ENCODE data around the gene CYP3A7.
"Not testable (repeated sequence)": the region's sequence is repeated elsewhere in the genome, so short reads cannot be mapped to it uniquely, and the experiment has no call there.

CYP3A7 gene

DNA sequence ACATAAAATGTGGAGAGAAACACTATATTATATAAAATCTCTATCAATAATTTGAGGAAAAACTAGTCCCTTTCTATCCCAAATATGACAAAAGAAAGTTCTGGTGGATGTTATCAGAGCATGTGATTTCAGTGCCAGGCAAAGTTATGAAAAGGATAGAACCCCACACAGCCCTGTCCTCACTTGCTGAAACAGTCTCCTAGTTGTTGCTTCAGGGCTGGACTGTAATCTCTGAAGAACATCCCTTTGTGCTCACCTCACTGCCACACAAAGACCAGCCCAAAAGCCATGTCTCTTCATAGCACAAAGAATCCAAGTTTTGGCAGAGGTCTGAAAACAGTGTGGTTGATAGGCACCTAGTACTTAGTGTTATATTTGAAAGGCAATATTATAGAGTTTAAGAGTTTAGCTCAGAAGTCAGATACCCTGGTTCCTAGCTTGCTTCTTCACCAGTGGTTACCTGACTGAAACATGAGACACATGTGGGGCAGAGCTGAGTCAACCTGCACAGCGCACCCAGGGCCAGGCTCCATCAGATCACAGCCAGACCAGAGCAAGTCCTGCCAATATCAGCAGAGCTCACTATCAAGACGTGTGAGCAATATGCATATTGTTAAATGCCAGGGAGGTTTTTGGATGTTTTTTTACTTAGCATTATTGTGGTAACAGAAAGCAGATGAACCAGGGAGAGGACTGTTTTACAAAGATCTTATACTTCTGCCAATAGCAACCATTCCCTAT, 25.0 kb downstream of the CYP3A7 start:
- CTCF ChIA-PET, result no interaction called here
- POLR2A ChIA-PET, result no interaction called here
- no peak for DNase-seq (ENCODE audit: extremely low spot score)
- TF ChIP-seq FOXA1 (IDR thresholded peaks at IDR 0.05), result no peak
- TF ChIP-seq, protein P1, sequence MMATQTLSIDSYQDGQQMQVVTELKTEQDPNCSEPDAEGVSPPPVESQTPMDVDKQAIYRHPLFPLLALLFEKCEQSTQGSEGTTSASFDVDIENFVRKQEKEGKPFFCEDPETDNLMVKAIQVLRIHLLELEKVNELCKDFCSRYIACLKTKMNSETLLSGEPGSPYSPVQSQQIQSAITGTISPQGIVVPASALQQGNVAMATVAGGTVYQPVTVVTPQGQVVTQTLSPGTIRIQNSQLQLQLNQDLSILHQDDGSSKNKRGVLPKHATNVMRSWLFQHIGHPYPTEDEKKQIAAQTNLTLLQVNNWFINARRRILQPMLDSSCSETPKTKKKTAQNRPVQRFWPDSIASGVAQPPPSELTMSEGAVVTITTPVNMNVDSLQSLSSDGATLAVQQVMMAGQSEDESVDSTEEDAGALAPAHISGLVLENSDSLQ (IDR thresholded peaks at IDR 0.05), result no peak

DNA sequence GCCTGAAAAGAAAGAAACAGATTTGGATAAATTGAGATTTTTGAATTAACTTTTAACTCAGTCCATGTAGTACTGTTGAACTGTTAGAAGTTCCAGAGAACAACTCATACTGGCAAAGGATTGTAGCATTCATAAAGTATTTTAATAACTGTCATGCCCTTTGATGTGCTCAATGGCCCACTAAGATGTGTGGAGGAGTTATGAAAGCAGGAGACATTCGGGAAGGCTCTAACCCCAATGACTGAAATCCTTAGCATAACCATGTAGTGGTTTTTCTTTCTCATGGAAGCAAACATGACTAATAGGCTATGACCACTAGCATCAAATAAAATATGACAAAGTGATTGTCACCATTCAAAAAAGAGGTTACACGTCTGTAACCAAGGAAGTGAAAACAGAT, 25.7 kb downstream of the CYP3A7 start:
- ChIA-PET POLR2A (no interaction called here), CTCF (no interaction called here)
- TF ChIP-seq FOXA1 (IDR thresholded peaks at IDR 0.05) (no peak), HDGF (IDR thresholded peaks at IDR 0.05; ENCODE audit: borderline replicate concordance) (no peak), LEF1 (IDR thresholded peaks at IDR 0.05; ENCODE audit: borderline replicate concordance) (no peak), SUZ12 (IDR thresholded peaks at IDR 0.05) (no peak), SP1 (IDR thresholded peaks at IDR 0.05) (no peak), NFRKB (IDR thresholded peaks at IDR 0.05) (no peak), ZNF384 (IDR thresholded peaks at IDR 0.05) (no peak), ELF4 (IDR thresholded peaks at IDR 0.05) (no peak), CTBP1 (IDR thresholded peaks at IDR 0.05; ENCODE audit: borderline replicate concordance) (no peak), BHLHE40 (IDR thresholded peaks at IDR 0.05; ENCODE audit: borderline replicate concordance) (no peak)
- TF ChIP-seq, protein P1 (IDR thresholded peaks at IDR 0.05), result no peak
- DNase-seq (ENCODE audit: extremely low spot score), result no peak

DNA sequence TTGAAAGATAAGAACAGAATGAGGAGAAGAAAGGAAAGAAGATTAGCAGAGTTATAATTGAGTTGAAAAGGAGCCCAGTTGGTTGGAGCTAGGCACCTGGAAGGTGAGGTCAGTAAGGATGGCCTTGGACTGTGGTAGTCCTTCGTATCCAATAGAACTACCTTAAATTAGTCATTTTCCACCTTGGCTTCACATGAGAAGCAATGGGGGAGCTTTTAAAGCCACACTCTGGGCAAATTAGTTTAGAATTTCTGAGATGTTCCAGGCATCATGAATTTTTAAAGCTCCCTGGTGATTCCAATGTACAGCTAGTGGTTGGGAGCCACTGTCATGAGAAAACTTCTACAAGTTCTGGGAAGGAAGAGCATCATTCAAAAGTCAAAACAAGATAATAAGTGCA, 27.9 kb downstream of the CYP3A7 start:
- POLR2A ChIA-PET, result no interaction called here
- no peak for DNase-seq (ENCODE audit: extremely low spot score)
- CTCF ChIA-PET, result no interaction called here
- TF ChIP-seq ZNF384 (IDR thresholded peaks at IDR 0.05) (no peak), FOXM1 (IDR thresholded peaks at IDR 0.05; ENCODE audit: borderline replicate concordance) (no peak), ARNT (IDR thresholded peaks at IDR 0.05) (no peak), HDGF (IDR thresholded peaks at IDR 0.05; ENCODE audit: borderline replicate concordance) (no peak), BHLHE40 (IDR thresholded peaks at IDR 0.05; ENCODE audit: borderline replicate concordance) (no peak), SP1 (IDR thresholded peaks at IDR 0.05) (no peak), CTBP1 (IDR thresholded peaks at IDR 0.05; ENCODE audit: borderline replicate concordance) (no peak)

DNA sequence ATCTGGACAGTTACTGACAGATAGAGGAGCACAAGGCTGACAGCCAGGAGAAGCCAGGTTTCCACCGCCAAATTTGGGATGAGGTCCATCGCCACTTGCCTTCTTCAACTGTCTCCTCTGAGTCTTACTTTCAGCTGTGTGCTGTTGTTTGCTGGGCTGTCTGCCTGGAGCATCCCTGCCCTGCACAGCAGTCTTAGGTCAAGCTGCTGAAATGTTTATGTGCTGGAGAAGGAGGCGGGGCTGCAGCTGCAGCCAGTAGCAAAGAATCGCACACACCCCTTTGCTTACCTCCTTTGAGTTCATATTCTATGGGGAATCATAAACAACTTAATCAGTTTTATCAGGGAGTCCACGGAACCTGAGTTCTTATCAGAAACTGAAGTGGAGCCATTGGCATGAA, 35.0 kb downstream of the CYP3A7 start:
- ChIA-PET POLR2A (no interaction called here), CTCF (no interaction called here)
- DNase-seq (ENCODE audit: extremely low spot score), result no peak
- TF ChIP-seq ARNT (IDR thresholded peaks at IDR 0.05) (no peak), ZNF384 (IDR thresholded peaks at IDR 0.05) (no peak), FOXM1 (IDR thresholded peaks at IDR 0.05; ENCODE audit: borderline replicate concordance) (no peak), FOXK2 (IDR thresholded peaks at IDR 0.05) (no peak), NFRKB (IDR thresholded peaks at IDR 0.05) (no peak), CTBP1 (IDR thresholded peaks at IDR 0.05; ENCODE audit: borderline replicate concordance) (no peak), LEF1 (IDR thresholded peaks at IDR 0.05; ENCODE audit: borderline replicate concordance) (no peak), ELF4 (IDR thresholded peaks at IDR 0.05) (no peak), SUZ12 (IDR thresholded peaks at IDR 0.05) (no peak), FOXA1 (IDR thresholded peaks at IDR 0.05) (no peak)
- TF ChIP-seq, protein P1 (IDR thresholded peaks at IDR 0.05), result no peak

DNA sequence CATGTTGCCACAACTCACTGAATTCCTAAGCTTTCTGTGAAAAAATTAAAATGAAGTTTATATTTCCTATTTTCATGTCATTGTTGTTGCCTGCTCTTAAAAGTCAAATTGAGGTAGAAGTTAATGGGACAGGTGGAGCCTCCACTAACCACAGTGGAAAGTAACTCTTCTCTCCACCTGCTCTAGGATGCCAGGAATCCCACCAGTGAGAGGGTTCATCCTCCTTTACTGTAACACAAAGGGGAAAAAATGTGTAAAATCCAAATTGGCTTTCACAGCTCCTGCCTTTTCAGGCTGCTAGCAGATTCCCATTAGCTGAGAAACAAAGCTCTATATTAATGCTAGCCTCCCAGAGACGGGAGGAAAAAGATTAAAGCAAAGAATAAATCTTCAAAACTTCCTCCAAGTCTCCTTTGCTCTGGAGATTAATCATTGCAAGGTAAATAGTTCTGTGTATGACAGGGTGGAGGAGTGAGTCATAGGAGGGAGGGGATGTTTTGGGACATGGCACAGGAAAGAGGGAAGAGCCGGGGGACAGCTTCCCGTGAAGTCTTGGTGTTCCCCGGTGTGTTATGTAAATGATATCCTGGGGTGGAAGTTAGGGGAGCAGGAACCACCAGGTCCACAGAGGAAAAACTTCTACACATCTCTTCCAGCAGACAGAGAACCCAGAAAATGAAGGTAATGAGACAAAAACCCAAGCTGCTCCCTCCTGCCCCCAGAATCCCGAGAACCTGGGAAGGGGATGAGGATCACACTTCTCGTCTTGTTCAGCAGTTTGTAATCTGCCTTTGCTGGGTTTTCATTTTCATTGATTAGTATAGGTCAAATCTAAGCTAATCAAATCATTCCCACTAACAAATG, 35.9 kb downstream of the CYP3A7 start:
- CTCF ChIA-PET; POLR2A ChIA-PET; DNase-seq (ENCODE audit: extremely low spot score): not testable (repeated sequence)

DNA sequence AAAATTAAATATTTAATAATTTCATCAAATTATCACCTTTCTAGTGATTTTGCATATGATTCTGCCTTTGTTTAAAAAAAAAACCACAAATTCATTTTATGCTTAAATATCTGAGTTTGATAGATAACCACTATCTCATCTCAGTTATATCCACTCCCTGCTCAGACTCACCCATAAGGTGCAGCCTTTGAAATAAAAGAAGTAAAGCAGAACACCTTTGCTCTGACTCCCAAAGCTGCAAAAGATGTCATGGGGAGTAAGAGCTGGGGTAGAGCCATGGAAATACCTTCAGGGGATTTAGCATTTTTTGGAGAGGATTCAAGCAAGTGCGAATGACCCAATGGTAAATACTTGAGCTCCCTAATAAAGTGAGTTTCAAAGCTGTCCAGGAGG, 40.1 kb downstream of the CYP3A7 start:
- CTCF ChIA-PET, result no interaction called here
- POLR2A ChIA-PET, result no interaction called here

More for the DNA sequence above, 40.1 kb downstream of the CYP3A7 start:
- no peak for TF ChIP-seq FOXA1 (IDR thresholded peaks at IDR 0.05)
- no peak for TF ChIP-seq HDGF (IDR thresholded peaks at IDR 0.05; ENCODE audit: borderline replicate concordance)
- no peak for TF ChIP-seq LEF1 (IDR thresholded peaks at IDR 0.05; ENCODE audit: borderline replicate concordance)
- TF ChIP-seq ARNT (IDR thresholded peaks at IDR 0.05), result no peak
- TF ChIP-seq ZNF384 (IDR thresholded peaks at IDR 0.05), result no peak
- TF ChIP-seq FOXK2 (IDR thresholded peaks at IDR 0.05), result no peak
- TF ChIP-seq, protein P1 (IDR thresholded peaks at IDR 0.05), result no peak
- TF ChIP-seq TARDBP (IDR thresholded peaks at IDR 0.05), result no peak
- TF ChIP-seq NFRKB (IDR thresholded peaks at IDR 0.05), result no peak
- no peak for TF ChIP-seq ELF4 (IDR thresholded peaks at IDR 0.05)
- no peak for TF ChIP-seq CTBP1 (IDR thresholded peaks at IDR 0.05; ENCODE audit: borderline replicate concordance)
- TF ChIP-seq SP1 (IDR thresholded peaks at IDR 0.05), result no peak
- TF ChIP-seq L3MBTL2 (conservative IDR thresholded peaks at IDR 0.05), result no peak
- TF ChIP-seq FOXM1 (IDR thresholded peaks at IDR 0.05; ENCODE audit: borderline replicate concordance), result no peak
- TF ChIP-seq BHLHE40 (IDR thresholded peaks at IDR 0.05; ENCODE audit: borderline replicate concordance), result no peak
- no peak for TF ChIP-seq SUZ12 (IDR thresholded peaks at IDR 0.05)
- DNase-seq (ENCODE audit: extremely low spot score), result no peak

Measured in HEK293T (cell line).